GM13977 (cell line): ENCODE measurements around the gene POFUT2.

Source experiments
- DNase-seq: peaks from one replicate; pipeline ENCODE4 v3.0.0; 2012; ENCODE audit warnings: low spot score
- in situ Hi-C: fragments of 300-500 bp; cut with MboI; formaldehyde crosslinking; loops from one replicate; pipeline ENCODE4 v1.12.0; 2022; ENCODE audit warnings: low sequenced_read_pairs, low pct_unique_long_range_greater_than_20kb, mixed read lengths, inconsistent platforms; ENCODE audit not compliant: unreplicated experiment
- TF ChIP-seq, protein P1 (sequence below): IDR thresholded peaks from 2 replicates; pipeline ENCODE4 v1.5.1; 2012; ENCODE audit warnings: mild to moderate bottlenecking, control low read depth; ENCODE audit not compliant: insufficient read depth; ENCODE audit errors: extremely low read depth, missing control alignments

POFUT2 gene

DNA sequence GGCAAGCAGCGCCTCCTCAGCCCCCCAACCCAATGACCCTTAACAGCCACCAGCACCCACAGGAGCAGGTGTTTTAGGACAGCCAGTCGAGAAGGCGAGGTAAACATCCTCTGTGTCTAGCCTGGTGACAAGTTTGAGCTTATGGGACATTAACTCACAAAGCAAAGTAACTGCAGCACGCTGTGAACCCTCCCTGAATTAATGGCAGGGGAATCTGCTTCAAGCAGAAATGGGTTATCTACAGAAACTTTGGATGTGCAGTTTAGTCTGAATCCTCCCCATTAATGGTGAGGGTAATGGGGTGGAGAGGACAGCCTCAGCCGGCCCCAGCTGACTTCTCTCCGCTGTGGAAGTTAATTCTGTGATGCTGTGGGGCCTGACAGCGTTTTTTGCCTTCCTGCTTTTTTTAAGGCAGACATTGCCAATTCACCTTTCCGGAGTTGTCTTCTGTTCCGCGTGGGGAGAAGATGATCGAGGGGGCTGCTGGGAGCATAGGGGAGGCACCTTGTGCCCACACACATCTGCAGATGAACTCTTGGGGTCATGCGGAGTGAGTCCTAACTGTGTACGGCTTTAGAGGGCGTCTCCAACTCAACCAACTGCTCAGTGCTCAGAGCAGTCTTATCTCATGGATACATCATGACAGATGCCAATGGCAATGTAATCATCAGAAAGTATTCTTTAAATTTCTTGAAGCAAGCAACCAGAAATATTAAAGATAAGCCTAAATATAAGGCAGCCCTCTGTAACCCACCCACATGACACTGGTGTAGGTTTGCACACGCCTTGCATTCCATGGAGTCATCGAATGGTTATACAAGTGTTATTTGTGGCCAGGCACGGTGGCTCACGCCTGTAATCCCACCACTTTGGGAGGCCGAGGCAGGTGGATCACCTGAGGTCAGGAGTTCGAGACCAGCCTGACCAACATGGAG lies 41.0 kb downstream of the POFUT2 start:
- no peak for DNase-seq
- TF ChIP-seq, protein P1, sequence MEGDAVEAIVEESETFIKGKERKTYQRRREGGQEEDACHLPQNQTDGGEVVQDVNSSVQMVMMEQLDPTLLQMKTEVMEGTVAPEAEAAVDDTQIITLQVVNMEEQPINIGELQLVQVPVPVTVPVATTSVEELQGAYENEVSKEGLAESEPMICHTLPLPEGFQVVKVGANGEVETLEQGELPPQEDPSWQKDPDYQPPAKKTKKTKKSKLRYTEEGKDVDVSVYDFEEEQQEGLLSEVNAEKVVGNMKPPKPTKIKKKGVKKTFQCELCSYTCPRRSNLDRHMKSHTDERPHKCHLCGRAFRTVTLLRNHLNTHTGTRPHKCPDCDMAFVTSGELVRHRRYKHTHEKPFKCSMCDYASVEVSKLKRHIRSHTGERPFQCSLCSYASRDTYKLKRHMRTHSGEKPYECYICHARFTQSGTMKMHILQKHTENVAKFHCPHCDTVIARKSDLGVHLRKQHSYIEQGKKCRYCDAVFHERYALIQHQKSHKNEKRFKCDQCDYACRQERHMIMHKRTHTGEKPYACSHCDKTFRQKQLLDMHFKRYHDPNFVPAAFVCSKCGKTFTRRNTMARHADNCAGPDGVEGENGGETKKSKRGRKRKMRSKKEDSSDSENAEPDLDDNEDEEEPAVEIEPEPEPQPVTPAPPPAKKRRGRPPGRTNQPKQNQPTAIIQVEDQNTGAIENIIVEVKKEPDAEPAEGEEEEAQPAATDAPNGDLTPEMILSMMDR: no peak
- in situ Hi-C loops: no loop called here

DNA sequence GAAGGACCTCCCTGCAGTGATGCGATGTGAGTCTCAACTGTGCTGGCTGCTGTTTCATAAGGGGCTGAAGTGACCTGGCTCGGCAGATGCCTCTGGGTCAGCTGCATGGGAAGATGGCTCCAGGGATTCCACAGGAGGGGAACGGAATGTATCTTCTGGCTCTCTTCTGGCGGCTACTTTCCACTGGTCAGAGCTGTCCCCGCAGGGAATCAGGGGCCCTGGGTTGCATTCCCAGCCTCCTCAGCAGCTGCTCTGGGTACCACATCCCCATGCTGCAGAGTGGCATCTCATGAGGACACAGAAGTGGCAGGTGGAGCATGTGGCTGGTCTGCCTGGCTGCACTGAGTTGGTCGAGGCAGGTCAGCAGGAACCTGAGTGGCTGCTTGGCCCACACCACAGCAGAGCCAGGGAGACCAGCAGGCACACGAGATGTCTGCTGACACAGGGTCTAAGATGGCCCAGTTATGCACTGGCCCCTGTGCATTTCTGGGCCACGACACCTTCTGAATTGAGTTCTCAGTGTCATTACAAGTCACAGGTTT lies 42.8 kb downstream of the POFUT2 start:
- TF ChIP-seq, protein P1: no peak
- no peak for DNase-seq
- in situ Hi-C loops: no loop called here

DNA sequence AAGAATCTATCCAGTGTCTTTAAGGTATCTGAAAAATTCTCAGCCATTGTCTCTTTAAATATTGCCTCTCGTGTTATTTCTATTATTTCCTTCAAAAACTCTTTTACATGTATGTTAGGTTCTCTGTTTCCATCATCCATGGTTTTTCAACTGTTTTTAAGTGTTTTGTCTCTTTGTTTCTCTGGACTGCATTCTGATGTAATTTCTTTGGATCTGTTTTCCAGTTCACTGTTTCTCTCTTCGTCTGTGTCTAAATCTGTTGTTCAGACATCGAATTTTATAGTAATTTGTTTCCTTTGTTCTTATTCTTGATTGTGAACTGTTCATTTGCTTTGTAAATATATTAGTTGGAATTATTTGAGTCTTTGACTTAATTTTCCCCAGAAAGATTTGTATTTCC lies 44.1 kb downstream of the POFUT2 start:
- TF ChIP-seq, protein P1: no peak
- in situ Hi-C loops: no loop called here
- DNase-seq: no peak

DNA sequence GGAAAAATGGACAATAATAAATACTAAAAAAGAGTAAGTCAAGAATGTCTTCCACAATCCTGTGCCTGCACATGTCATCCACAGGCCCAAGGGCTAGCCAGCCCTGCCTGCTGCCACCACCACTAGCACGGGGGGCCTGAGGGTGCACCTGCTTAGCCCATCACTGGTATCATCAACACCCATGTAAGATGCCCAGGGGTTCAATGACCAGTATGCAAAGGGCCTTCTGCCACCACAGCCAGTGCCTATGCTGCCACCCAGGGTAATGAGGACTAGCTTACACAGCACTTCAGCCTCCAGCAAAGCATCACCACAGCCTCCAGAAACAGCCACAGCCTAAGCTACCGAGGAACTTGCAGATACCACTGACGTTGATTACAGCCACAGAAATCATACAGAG lies 46.3 kb downstream of the POFUT2 start:
- TF ChIP-seq, protein P1: no peak
- DNase-seq: no peak
- in situ Hi-C loops: no loop called here

DNA sequence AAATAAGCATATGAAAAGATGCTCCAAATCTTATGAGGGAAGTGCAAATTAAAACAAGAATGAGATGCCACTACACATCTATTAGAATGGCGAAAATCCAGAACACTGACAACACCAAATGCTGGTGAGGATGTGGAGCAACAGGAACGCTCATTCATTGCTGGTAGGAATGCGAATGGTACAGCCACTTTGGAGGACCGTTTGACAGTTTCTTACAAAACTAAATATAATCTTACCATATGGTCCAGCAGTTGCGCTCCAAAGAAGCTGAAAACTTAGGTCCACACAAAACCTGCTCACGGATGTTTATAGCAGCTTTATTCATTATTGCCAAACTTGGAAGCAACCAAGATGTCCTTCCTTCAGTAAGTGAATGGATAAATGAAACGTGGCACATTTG lies 50.3 kb downstream of the POFUT2 start:
- in situ Hi-C loops: no loop called here
- DNase-seq: no peak
- TF ChIP-seq, protein P1: no peak

DNA sequence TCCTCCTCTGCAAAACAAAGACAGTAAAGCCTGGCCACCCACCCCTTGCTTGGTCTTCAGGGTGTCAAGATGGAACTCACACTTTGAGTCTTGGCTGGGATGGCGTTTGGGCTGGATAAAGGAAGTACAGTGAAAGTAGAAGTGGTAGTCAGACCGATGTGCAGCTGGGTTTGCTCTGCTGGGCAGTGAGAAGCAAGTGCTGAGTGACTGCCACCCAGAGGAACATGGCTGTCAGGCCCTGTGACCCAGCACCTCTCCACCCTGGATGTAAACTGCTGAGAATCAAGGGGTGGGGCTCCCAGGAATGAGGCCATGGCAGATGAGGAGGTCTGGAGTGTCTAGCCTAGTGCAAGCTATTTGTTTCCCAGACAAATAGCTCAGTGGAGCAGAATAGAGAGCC lies 51.2 kb downstream of the POFUT2 start:
- in situ Hi-C loops: no loop called here
- TF ChIP-seq, protein P1: no peak
- DNase-seq: no peak
